OCI-LY7 (cell line): Measurements from ENCODE around the gene LDLRAD4.
A peak's percentile ranks its signal among the peaks of the same experiment; 100 is the strongest.

ENCODE experiments used
- EZH2phosphoT487 ChIP-seq: fragments of 200-600 bp; sonication (generic); IDR thresholded peaks from 2 replicates; pipeline ENCODE4 v1.6.1; 2018; ENCODE audit warnings: low read depth, borderline replicate concordance, mild to moderate bottlenecking, mixed run types, antibody characterized with exemption, low read length, moderate library complexity, mixed read lengths
- TF ChIP-seq, protein P1 (sequence below): fragments of 200-600 bp; sonication (generic); conservative IDR thresholded peaks from 2 replicates; pipeline ENCODE4 v1.5.1; 2014; ENCODE audit warnings: mild to moderate bottlenecking, antibody characterized with exemption, low read length, moderate library complexity, mixed read lengths

- TF ChIP-seq EZH2phosphoT487, result no peak
- TF ChIP-seq, protein P1, sequence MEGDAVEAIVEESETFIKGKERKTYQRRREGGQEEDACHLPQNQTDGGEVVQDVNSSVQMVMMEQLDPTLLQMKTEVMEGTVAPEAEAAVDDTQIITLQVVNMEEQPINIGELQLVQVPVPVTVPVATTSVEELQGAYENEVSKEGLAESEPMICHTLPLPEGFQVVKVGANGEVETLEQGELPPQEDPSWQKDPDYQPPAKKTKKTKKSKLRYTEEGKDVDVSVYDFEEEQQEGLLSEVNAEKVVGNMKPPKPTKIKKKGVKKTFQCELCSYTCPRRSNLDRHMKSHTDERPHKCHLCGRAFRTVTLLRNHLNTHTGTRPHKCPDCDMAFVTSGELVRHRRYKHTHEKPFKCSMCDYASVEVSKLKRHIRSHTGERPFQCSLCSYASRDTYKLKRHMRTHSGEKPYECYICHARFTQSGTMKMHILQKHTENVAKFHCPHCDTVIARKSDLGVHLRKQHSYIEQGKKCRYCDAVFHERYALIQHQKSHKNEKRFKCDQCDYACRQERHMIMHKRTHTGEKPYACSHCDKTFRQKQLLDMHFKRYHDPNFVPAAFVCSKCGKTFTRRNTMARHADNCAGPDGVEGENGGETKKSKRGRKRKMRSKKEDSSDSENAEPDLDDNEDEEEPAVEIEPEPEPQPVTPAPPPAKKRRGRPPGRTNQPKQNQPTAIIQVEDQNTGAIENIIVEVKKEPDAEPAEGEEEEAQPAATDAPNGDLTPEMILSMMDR, result 0 out of 2 replicates have a peak, but pooled peaks have one; percentile 16
Observed at GRCh38 chr18:13611601-13612195, 393.1 kb downstream of the LDLRAD4 start.
